NCI-H2029 (cell line): ENCODE measurements around the gene NEGR1.

Experiments used
- DNase-seq: peaks from one replicate; lab custom pipeline; 2025; lab: John Stamatoyannopoulos, UW

Gene NEGR1

DNA sequence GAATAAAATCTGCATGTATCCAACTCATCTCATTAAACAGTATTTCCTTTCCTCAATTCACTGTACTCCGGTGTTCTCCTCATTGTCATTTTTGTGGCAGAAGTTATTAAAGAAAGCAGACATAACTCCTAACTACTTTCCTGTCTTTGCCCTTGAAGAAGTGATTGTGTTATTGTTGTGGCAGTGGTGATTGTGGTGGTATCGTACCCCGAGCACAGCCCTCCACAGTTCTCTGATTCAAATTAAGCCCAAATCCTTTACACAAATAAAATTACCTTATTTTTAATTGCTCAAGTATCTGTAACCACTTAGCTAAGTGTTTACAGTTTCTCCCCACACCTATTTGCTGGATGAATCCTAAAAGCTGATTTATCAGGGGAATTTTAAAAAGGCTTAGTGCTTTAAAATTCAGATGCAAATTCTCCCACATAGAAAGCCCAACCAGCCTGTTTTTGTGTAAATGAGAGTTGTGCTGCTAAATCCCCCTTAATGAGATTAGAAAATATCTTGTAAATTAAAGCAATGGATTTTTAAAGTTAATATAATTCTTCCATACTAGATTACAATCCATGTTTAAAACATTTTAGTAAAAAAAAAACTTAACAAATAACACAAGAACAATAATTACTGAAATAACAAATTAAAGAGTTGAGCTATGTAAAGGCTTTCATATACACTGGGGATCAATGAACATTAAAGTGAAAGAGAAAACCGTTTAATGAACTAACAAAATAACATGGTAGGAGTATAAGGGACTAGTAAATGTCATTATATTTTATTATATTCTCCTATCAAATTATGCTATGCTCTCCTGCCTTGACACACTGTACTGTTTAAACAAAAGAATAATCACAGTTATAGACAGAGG lies 259.0 kb downstream of the NEGR1 start:
- no peak for DNase-seq

DNA sequence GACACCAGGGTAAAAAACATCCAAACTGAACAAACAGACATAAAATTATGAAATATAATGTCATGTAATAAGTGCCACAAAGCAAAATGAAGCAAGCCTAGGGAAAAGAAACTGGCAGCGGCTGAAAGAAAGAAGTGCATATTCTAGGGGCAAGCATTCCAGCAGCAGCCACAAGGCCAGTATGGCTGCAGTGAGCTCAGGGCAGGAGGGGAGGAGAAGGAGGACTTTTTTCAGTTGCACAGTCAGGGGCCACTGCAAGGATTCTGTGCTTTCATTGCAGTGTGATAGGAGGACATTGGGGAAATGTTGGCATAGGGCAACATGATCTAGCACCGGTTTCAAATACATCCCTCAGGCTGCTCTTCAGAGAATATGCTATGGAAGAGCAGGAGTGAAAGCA lies 263.8 kb downstream of the NEGR1 start:
- no peak for DNase-seq

DNA sequence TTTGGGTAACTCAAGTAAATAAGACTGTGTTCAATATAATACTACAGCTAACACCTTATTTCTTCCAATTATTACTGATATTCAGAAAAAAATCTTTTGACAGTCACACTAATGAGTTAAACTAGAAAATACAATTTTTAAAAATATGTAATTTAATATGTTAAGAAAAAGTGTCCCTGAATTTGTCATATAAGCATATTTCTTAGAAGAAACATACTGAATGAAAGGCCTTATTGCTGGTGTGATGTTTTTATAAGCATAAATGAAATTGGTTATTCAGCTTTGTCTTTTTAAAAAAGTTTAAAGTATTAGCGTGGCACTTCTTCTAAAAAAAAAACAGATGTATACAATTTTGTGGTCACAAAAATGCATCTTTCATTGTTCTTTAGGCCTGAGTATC lies 267.3 kb downstream of the NEGR1 start:
- DNase-seq, result no peak

DNA sequence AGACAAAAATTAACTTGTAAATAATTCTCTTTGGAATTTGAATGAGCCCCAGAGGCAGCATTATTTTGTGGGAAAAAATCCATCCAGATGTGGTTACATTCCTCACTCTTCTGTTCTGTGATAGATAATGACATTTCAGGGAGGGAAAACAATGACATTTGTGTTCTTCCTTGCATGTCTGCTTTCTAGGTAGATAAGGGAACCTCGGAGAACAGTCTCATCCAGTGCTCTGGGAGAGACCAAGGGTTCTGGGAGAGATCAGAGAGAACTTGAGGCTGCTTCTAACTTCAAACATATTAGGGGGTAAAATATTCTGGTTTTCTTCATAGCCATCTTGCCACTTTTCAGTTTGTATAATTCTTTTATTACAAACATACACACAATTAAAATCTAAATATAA lies 269.2 kb downstream of the NEGR1 start:
- DNase-seq, result no peak

DNA sequence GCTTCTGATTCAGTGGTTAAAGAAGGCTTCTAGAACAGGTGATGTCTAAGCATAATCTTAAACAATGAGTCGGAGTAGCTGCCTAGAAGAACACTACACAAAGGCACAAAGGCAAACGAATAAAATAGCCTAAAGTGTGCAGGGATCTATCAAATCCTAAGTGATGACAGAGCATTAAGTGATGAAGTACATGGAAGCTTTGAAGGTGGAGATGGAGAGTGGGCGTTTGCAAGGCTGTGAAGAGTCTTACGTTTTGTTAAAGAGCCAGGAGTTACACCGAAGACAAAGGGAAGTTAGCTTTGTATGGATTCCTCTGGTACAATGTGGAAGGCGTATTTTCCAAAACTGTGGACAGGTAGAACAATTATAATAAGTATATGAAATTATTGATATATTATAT lies 270.6 kb downstream of the NEGR1 start:
- no peak for DNase-seq

DNA sequence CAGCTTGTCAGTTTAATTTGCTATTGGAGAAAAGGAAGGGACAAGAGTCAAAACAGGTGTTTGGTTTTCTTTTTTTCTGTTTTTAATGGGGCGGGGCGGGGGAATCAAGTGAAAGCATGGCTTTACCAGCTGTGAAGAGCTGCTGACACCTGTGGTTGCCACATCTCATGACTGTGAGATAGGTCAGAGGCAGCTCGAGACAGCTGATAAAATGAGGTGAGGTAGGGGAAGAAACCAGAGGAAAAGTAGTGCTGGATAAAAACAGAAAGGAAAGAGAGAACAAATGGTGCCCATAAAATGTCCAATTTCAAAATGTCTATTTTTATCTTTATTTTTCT lies 272.3 kb downstream of the NEGR1 start:
- no peak for DNase-seq

DNA sequence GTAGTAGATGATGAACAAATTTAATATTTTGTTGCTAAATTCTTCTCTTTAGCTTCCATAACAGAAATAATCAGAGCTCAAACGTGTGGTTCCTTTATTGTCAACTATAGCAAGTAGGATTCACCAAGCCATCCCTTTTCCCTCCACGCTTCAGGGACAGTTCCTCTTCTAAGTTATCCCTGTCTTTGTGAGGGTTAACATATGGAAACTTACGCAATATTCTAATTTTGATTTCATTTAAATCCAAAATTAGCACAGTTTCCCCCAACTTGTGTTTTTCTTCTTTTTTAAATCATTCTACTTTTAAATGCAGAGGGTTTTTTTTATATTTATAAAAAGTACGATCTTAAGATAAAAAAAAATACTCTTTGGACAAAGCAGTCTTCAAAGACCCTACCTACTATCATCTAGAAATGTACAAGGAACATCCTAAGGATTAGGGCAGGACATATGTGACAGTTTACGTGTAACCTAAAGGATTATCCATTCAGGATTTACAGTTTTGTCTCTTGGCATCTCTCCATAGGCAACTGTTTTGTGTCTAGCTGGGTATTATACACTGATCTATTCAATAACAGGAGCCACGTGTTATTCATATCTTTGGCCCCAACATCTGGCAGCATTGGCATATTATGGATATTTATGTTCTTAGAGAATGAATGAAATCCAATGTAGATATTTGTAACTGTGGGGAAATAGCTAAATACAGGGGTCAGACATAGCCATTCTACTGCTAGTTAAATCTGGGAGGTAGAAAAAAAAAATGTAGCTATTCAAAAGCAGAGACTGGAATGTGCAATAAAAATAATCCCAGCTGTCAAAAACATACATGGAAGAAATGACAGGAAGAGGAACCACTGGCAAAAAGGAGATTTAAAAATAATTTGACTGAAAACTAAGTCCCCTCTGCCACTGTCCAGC lies 272.9 kb downstream of the NEGR1 start:
- no peak for DNase-seq

DNA sequence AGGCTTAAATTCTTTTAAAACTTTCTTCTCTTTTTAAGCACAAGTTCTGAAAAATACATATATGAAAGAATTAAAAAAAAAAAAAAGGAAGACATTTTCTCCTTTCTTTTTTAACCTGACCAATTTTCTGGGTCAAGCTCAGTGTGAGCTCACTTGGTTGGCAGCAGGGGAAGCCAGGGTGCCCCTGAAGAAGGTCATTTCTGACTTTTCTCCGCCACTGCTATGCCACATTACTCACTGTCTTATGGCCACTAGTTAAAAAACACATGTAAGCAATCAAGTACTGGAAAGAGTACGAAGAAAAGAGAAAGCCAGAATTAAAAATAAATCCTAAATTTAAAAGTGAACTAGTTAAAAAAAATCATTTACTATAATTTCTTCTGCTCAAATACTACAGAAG lies 275.0 kb downstream of the NEGR1 start:
- DNase-seq, result no peak

DNA sequence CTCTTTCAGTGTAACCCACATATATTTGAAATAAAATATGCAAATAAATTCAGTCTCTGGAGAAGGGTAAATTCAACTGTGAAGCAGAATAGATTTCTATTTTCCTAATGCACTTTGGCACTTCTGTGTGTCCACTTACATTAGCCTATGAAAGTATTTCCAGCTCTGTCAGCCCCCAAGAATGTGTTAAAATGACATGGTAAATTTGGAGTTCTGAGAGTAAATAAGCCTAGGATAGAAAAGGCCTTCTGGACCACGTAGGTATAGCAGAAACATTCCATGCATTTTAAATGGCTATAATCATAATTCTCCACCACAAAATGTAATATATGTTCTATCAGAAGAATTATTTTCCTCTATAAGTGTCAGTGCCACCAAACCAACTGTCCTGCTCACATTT lies 276.2 kb downstream of the NEGR1 start:
- no peak for DNase-seq

DNA sequence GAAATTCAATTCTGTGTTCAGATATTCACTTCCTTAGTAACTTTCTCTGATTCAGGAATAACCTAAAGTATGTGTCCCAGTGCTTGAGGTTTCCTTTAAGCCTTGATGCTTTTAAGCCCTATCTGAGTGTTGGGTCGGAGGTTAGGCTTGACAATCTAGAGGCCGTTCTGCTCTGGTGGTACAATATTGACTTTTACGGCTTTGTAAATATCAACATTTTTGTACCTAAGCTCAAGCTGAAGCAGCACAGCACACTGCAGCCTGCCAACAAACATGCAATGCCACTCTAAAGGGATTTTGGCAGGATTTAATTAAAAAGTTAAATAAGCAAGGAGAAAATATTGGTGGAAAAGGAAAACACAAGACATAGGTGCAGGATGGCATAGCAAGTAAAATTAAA lies 279.2 kb downstream of the NEGR1 start:
- peak; percentile 49 for DNase-seq

DNA sequence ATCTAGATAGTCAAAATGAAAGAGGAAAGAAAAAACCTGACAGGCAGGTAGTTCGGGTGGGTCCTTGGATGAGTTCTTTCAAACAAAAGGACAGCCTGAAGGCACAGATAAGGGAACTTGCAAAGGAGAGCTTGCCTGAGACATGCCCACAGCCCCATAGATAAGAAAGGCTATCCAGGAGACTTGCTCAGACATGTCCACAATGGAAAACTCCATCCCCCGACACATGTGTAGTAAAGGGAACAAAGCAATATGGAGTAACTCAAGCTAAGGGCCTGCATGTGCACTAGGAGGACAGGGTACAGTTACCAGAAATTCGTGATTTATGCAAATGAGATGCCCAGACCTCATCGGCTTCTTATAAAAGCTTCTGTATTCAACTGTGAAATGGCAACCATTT lies 281.5 kb downstream of the NEGR1 start:
- peak; percentile 12 for DNase-seq

DNA sequence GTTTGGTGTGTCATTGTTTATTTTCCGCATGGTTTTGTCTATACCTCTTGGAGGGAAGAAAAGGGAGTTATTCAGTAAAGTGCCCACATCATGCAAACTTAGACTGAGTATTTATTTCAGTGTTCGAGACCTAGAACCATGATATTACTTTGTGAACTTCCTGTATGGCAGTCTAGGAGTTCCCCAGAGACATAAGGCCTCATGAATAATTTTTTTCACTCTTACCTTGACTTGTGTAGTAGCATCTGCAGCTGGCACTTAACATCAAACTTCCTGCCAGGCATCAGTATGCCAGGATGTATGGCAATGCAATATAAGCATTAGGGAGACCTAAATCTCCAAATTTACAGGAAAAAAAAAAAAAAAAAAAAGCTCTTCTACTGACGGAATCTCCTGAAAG lies 287.7 kb downstream of the NEGR1 start:
- DNase-seq, result no peak

DNA sequence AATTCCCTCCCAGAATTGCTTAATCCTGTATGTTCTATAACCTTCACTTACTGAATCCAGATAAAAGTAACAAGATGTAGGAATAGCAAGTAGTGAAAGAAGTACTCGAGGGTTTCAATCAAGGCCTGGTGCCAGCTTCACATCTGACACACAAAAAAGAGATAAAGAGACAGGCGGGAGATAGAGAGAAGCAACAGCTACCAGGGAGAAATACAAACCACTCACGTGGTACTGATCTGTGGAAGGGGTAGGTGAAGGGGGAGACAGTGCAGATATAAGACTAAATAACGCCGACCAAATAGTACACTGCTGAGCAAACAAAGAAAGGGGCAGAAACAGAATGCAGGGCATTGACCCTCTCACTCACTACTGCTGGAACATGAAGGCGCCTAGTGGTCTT lies 295.2 kb downstream of the NEGR1 start:
- no peak for DNase-seq

DNA sequence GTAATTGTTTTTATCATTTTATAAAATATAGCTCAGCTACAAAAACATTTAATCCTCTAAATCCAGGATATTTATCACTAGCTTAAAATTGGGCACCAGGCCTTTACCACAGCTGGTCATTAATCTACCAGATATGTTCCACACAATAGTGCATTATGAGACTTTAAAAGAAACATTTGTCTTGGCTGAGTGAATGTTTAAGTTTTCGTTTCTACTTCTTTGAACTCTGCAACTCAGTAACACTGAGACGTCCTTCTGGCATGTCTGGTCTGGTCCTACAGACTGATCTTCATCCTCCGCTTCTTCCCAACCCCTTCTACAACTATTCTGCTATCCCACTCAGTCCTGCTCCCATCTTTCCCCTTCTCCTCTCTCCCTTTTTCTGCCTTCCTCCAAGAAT lies 296.2 kb downstream of the NEGR1 start:
- no peak for DNase-seq

DNA sequence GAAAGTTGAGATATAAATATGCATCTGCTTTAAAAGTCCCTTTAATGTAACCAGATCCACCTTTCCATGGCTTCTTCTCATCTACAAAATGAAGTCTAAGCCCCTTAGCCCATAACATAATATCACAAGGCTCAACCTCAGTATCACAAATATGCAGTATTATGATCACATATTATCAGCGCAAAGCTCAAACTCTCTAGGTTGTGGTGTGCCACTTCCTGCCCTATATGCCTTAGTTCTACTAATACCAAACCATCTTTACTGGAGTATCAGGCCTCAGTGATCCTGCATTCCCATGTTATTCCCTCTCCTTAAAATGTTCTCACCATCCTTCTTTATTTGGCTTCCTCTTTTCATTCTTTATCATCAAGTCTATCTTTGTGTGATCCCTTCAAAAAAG lies 301.8 kb downstream of the NEGR1 start:
- DNase-seq, result no peak

DNA sequence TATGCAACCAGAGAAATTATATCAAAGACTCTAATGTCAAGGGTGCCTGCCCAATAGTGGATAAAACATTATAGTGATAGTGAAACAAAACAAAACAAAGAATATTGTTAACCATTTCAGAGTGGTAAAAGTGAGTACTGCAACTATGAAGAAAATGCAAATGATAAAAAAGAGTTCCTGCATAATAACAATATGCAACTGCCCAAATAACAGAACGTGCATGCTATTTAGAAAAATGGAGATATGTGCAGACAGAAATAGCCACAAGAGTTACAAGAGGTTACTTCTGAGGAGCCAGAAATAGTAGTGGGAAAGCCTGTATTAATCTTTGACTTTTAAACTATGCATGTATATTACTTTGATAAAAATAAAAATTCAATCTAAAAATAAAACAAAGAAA lies 302.5 kb downstream of the NEGR1 start:
- no peak for DNase-seq

DNA sequence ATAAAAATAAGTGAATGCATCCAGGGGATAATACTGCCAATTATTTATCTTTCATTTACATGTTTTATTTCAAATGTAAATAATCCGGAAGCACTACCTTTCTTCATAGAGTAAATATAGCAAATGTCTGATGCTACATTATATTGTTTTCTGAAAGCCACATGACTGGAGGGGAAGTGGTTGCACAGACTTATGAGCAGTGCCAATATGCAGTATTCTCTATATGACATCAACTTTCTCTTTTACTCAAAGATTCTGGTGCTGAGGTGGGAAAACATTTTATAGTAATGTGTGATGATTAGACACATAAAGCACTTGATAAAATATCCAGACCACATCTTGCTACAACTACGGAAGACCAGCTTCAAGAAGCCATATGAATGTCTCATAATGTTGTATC lies 314.7 kb downstream of the NEGR1 start:
- DNase-seq, result no peak

DNA sequence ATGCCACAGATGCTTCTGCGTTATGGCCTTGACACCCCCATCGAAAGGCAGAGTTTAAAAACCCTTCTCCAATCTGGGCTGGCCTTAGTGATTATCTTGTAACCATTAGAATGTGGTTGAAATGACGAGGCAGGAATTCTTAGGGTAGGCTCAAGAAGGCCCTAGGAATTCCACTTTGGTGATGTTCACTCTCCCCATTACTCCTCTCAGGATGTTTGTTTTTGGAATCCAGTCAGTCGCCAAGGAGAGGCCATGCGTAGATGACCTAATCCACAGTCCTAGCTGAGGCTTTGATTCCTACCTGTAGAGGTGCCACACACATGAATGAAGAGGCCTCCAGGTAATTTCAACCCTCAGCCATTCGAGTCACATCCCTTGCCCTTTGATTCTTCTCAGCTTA lies 318.2 kb downstream of the NEGR1 start:
- DNase-seq, result no peak

DNA sequence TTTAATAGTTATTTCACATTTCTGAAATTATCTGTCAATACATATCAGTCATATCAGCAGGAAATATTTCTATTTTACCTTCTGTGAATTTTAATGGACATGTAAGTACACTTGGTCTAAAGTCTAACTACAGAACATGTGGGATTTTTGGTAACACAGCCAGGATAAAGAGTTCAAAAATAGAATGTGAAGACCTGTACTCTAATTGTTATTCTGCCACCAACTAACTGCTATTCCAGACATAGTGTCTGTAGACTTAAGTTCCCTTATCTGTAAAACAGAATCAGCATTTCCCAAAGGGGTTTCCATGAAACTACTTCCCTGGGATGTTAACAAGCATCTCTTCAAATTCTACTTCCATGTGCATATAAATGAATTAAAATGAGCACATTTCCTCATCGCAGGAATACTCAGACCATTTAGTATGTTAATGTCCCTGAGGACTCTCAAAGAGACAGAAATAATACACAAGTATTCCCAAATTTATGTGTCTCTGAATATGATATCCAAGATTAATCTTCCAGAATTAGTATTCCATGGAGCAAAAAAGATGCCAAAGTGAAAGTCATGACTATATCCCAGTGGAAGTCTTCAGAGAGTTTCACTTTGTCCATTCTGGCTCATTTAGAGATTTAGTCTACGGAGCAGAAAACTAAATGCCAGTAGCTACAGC lies 325.6 kb downstream of the NEGR1 start:
- DNase-seq, result no peak

DNA sequence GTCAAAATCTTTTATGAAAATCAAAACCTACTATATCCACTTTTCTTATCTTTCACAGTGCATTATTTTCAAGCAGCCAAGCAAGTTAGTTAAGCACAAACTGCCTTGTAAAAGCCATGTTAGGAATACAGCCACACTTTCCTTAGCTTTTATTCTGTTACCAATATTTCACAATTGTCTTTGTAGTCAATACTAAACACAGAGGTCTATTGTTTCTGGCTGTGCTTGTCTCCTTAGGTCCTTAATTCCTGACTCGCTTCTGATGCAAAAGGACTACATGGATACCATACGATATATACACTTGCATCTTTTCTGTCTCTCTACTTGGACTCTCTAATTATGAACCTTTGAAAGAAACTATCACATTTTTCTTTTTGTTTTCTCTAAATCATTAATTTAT lies 331.8 kb downstream of the NEGR1 start:
- DNase-seq, result no peak

DNA sequence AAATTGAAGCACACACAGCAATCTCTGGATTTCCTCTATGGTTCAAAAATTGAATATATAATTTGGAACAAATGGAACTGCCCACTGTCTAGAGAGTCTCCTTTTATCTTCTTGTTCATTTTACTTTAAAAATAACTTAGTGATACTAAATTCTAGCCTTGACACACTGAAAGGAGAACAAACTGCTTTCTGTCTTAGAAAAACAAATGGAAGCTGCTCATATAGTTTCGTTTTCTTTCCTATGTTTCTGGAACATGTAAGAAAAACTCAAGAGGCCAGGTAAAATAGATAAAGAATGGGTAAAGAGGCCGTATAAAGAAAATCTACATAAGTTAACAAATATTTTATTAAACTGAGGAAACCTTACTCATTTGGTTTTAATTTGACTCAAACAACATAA lies 332.7 kb downstream of the NEGR1 start:
- no peak for DNase-seq

DNA sequence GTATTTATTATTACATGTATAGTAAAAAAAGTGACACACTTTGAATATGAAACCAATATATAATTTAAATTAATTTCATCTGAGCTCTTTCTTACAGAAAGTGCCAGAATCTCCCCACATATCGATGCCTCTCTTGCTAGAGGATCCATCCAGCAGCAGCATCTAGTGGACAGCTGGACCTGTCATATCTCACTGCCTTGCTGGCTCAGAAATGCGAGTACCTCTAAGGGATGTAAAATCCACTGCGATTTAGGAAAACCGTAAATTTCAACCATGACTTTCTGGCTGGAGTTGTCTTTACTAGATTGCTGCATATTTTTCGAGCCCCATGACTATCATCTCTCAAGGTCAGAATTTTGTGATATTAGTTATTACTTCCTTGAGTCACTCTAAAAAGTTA lies 333.8 kb downstream of the NEGR1 start:
- DNase-seq, result no peak

DNA sequence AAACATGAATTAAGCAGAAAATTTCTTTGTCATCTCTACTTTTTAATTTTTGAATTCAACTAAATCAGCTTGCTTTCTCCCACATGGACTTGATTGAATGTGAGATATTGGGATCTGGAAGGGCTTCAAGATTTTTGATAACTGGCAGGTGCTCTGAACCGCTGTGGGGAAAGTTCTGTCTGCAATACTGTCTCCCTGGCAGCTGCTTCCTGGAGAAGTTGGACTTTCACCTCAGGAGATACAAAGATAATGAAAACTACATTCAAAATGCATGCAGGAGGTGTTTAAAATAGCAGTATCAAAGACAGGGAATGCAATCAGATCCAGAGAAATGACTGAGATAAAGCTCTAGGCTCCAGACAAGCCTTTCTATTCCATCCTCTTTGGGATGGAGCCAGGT lies 338.3 kb downstream of the NEGR1 start:
- no peak for DNase-seq
